ENCODE data around the gene USF3. TPM values are rescaled to one million over a fixed set of nuclear protein-coding genes. Genes with fewer than 3 reads are reported as not detected.

Gene USF3
- total and polyA plus RNA-seq, 11 donors, result 4.3 to 25.3 (median 17.2) TPM

DNA sequence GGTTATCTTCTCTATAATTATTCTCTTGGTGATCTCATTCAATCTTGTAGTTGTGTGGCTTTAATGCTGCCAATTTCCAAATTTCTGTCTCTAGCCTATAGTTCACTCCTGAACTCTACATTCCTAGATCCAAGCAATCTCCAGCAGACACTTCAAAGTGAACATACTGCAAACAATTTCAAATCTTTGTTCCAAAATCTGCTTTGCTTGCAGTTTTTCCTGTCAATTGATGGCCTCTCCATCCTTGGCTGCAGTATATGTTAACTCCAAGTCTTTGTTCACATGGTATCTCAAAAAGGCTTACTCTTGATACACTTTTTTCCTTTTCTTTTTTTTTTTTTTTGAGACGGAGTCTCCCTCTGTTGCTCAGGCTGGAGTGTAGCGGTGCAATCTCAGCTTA, 32.2 kb upstream of the USF3 start:
- intact Hi-C loops (cut with DNase I), result no loop called here
- DNase-seq, result no peak
- TF ChIP-seq, protein P1, sequence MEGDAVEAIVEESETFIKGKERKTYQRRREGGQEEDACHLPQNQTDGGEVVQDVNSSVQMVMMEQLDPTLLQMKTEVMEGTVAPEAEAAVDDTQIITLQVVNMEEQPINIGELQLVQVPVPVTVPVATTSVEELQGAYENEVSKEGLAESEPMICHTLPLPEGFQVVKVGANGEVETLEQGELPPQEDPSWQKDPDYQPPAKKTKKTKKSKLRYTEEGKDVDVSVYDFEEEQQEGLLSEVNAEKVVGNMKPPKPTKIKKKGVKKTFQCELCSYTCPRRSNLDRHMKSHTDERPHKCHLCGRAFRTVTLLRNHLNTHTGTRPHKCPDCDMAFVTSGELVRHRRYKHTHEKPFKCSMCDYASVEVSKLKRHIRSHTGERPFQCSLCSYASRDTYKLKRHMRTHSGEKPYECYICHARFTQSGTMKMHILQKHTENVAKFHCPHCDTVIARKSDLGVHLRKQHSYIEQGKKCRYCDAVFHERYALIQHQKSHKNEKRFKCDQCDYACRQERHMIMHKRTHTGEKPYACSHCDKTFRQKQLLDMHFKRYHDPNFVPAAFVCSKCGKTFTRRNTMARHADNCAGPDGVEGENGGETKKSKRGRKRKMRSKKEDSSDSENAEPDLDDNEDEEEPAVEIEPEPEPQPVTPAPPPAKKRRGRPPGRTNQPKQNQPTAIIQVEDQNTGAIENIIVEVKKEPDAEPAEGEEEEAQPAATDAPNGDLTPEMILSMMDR (IDR thresholded peaks at IDR 0.05), result no peak
- TF ChIP-seq POLR2A (IDR thresholded peaks at IDR 0.05), result no peak
- Histone ChIP-seq H3K27me3 (no peaks in the 10 kb centered on the region), H3K4me1 (peaks cover 0 to 15% (median 3%) of the 10 kb centered on the region in 12 donors), H3K36me3 (peaks cover 0 to 3% (median 0%) of the 10 kb centered on the region in 9 donors), H3K27ac (no peak overlapping the region), H3K4me3 (no peak overlapping the region), H3K9me3 (no peaks in the 10 kb centered on the region)
- WGBS, 4 donors, result 92 to 98% (median 97%) methylated on average over 2 of the region's 2 CpGs
- no peak for ATAC-seq

DNA sequence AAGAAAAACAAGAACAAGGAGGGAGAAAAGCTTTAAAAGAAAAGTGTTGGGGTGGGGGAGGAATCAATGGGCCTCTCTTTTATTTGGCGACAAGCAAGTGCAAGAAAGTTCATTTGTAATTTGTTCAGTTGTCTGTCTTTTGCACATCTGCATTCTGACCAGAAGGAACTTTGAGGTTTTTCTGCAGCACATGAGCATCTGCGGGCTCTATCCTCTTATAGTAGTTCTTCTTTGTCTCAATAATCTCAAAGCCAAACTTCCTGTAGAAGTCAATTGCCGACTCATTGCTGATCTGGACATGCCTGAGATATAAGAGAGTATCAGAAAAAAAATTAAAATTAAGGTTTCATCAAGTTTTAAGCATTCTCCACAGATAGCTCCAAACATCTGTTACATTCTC, 25.2 kb upstream of the USF3 start:
- intact Hi-C loops (cut with DNase I), result no loop called here
- no peak for DNase-seq

GRCh38 chr3:113719758-113720157, 23.3 kb upstream of the USF3 start:
- DNase-seq, result no peak
- TF ChIP-seq, protein P1 (IDR thresholded peaks at IDR 0.05), result no peak
- TF ChIP-seq POLR2A (IDR thresholded peaks at IDR 0.05), result no peak
- 53 to 70% (median 60%) methylated on average over 2 of the region's 2 CpGs for WGBS, 4 donors
- ATAC-seq, result no peak
- intact Hi-C loops (cut with DNase I), result no loop called here
- H3K36me3 ChIP-seq, result peaks cover 0 to 60% (median 44%) of the 10 kb centered on the region in 9 donors
- H3K9me3 ChIP-seq, result no peaks in the 10 kb centered on the region
- no peaks in the 10 kb centered on the region for H3K27me3 ChIP-seq
- no peak overlapping the region for H3K4me3 ChIP-seq
- peaks cover 0 to 8% (median 0%) of the 10 kb centered on the region in 12 donors for H3K4me1 ChIP-seq
- H3K27ac ChIP-seq, result no peak overlapping the region

More for the DNA sequence above, 25.2 kb upstream of the USF3 start:
- Histone ChIP-seq H3K4me1 (peaks cover 0 to 8% (median under 1%) of the 10 kb centered on the region in 12 donors), H3K9me3 (no peaks in the 10 kb centered on the region), H3K4me3 (no peak overlapping the region), H3K27ac (no peak overlapping the region), H3K27me3 (no peaks in the 10 kb centered on the region), H3K36me3 (peaks cover 0 to 60% (median 44%) of the 10 kb centered on the region in 9 donors)
- 79 to 83% (median 82%) methylated on average over 3 of the region's 3 CpGs for WGBS, 4 donors
- TF ChIP-seq, protein P1 (IDR thresholded peaks at IDR 0.05), result no peak
- no peak for TF ChIP-seq POLR2A (IDR thresholded peaks at IDR 0.05)
- no peak for ATAC-seq

DNA sequence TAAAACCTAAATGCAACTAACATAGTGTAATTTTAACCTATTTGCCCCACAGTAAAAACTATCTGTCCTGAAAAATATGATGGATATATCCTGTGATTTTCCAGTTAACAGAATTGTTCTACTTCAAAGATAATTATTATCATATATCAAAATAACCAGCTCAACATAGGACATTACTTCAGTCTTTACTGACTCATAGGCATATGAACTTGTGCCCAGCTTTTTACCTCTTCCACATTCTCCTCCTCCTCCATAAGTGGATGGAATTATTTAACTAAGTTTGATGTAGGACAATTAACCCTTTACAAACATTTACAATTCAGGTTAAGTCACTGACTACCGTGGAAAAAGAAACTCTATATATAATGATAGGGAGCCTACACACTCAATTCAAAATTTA, 22.9 kb upstream of the USF3 start:
- no peak for ATAC-seq
- Histone ChIP-seq H3K27ac (no peak overlapping the region), H3K4me3 (no peak overlapping the region), H3K27me3 (no peaks in the 10 kb centered on the region), H3K9me3 (no peaks in the 10 kb centered on the region), H3K36me3 (peaks cover 0 to 60% (median 44%) of the 10 kb centered on the region in 9 donors), H3K4me1 (peaks cover 0 to 8% (median 0%) of the 10 kb centered on the region in 12 donors)
- intact Hi-C loops (cut with DNase I), result no loop called here
- TF ChIP-seq, protein P1 (IDR thresholded peaks at IDR 0.05), result no peak
- TF ChIP-seq POLR2A (IDR thresholded peaks at IDR 0.05), result no peak
- WGBS, 4 donors, result 85 to 97% (median 94%) methylated on average over 1 of the region's 1 CpG
- DNase-seq, result no peak

Measured in heart left ventricle (tissue), 16 donors.